Stimulated activated CD8-positive, alpha-beta memory T cell treated with anti-CD3 and anti-CD28 coated beads, Interleukin-12 subunit alpha, Interleukin-12 subunit beta, amount 100 ng/mL, for 24 hours (primary cell): Measurements from ENCODE around the gene UBE2QL1.

Experiments used
- DNase-seq: peaks from one replicate; pipeline ENCODE4 v3.0.0-alpha.2; 2020; ENCODE audit errors: extremely low read depth

The UBE2QL1 gene

GRCh38 chr5:6527749-6528455, 79.2 kb downstream of the UBE2QL1 start:
- no peak for DNase-seq

GRCh38 chr5:6535594-6535993, 86.9 kb downstream of the UBE2QL1 start:
- no peak for DNase-seq

GRCh38 chr5:6539060-6539459, 90.4 kb downstream of the UBE2QL1 start:
- no peak for DNase-seq

- DNase-seq: no peak
These were observed 91.6 kb downstream of the UBE2QL1 start for GRCh38 chr5:6540111-6540827.

- DNase-seq: no peak
These were observed 92.8 kb downstream of the UBE2QL1 start for GRCh38 chr5:6541256-6542013.

- DNase-seq: no peak
These were observed 94.0 kb downstream of the UBE2QL1 start for GRCh38 chr5:6542421-6543345.

DNA sequence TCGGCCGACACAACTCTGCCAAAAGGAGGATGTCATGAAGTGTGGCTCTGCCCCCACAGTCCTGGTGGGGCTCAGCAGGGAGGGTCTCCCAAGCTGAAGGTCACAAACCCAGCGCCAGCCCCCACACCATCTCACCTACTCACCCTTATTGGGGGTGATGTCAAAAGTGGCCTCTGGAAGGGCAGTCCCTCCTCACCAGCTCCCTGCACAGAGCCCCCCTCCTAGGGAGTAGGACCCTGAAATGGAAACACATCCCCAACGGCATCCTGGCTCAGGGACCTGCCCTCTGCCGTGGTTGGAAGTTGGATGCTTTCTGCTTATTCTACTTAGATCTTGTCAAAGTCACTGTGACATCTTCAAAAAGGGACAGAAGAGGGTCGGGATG, 94.7 kb downstream of the UBE2QL1 start:
- no peak for DNase-seq

DNA sequence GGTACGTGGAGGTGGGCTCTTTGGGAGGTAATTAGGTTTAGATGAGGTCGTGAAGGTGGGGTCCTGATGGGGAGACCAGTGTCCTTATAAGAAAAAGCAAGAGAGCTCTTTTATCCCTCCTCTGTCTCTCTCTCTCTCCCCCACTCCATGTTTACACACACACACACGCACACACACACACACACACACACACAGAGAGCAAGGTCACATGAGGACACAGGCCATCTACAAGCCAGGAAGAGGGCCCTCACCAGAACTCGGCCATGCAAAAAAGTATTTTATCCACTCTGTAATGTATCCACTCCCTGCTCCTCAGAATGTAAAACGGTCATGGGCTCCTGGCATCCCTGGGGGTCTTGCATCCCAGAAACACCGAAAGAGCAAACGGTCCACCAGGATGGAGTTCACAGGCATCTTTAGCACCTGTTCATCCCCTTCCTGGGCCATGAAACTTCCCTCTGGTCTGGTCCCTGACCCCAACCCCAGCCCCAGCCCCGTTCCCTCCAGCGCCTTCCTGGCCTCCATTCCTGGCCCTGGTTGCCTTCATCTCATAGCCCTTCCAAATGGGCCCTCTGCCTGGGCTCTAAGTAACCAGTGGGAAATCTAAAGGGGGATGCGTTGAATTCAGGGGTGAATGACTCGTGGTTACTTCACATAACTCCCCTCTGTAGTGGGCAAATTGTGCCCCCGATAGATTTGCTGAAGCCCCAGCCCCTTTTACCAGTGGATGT, 95.3 kb downstream of the UBE2QL1 start:
- DNase-seq: no peak
